AG04450 (cell line): ENCODE measurements around the gene YPEL2. TPM values are rescaled to one million over a fixed set of nuclear protein-coding genes. Genes with fewer than 3 reads are reported as not detected.

ENCODE experiments used
- CTCF ChIA-PET: fragments of 300-600, 350-600 bp; formaldehyde crosslinking; extraction: SDS; loops from one replicate; lab custom pipeline; 2022; ENCODE audit warnings: antibody characterized with exemption, inconsistent platforms; lab: Charles Lee
- POLR2A ChIA-PET: fragments of 350-600 bp; formaldehyde crosslinking; extraction: SDS; loops from one replicate; lab custom pipeline; 2021; ENCODE audit warnings: antibody characterized with exemption, inconsistent platforms; lab: Yijun Ruan, JAX
- DNase-seq: peaks from one replicate; pipeline ENCODE4 v3.0.0-alpha.2; 2011; ENCODE audit warnings: low read depth, low spot score
- H3K27ac ChIP-seq: one replicate; pipeline ENCODE4 v1.5.1; 2012; ENCODE audit warnings: low read depth, low read length, control low read depth
- H3K27me3 ChIP-seq: one replicate; pipeline ENCODE4 v1.6.0; 2012; ENCODE audit warnings: low read length; ENCODE audit not compliant: control insufficient read depth, insufficient read depth
- H3K4me3 ChIP-seq: 2 replicates; pipeline ENCODE4 v1.5.1; 2011; ENCODE audit warnings: mild to moderate bottlenecking, low read depth, low read length, control low read depth
- H3K9me3 ChIP-seq: 2 replicates; pipeline ENCODE4 v1.5.1; 2012; ENCODE audit warnings: low read length; ENCODE audit not compliant: control insufficient read depth, insufficient read depth
- CTCF ChIP-seq: IDR thresholded peaks from 2 replicates; pipeline ENCODE4 v1.5.1; 2011; ENCODE audit warnings: low read depth, low read length, control low read depth, inconsistent platforms
- polyA plus RNA-seq: library from polyadenylated mRNA; depleted of rRNA; stranded (reverse); fragments of >200 nt; gene quantifications from 2 replicates; pipeline ENCODE4 v1.2.3, GENCODE V29; 2011

Gene YPEL2
- polyA plus RNA-seq, 1 experiment, result 7.7 TPM

- H3K9me3 ChIP-seq, result peaks cover 8% of the 10 kb centered on the region
- DNase-seq, result no peak
- ChIA-PET CTCF (interaction anchor here (1.5 kb wide), 1 partner anchor 20 kb away, joined by 6 read pairs; no protein-coding TSS in a partner anchor), POLR2A (no interaction called here)
- H3K27ac ChIP-seq, result no peak overlapping the region
- TF ChIP-seq CTCF, result no peak
- H3K4me3 ChIP-seq, result no peak overlapping the region
- peaks cover 7% of the 10 kb centered on the region for H3K27me3 ChIP-seq
Measured at GRCh38 chr17:59421722-59422121, 90.3 kb downstream of the YPEL2 start.

GRCh38 chr17:59423137-59423724 lies 91.8 kb downstream of the YPEL2 start:
- Histone ChIP-seq H3K27ac (no peak overlapping the region), H3K9me3 (peaks cover 8% of the 10 kb centered on the region), H3K4me3 (no peak overlapping the region), H3K27me3 (no peaks in the 10 kb centered on the region)
- no peak for DNase-seq
- TF ChIP-seq CTCF, result no peak
- ChIA-PET CTCF (interaction anchor here (0.7 to 8.8 kb wide), 4 partner anchors 13 to 93 kb away, joined by 4 to 43 read pairs (median 8); no protein-coding TSS in a partner anchor), POLR2A (no interaction called here)

- H3K9me3 ChIP-seq, result peaks cover 8% of the 10 kb centered on the region
- no peaks in the 10 kb centered on the region for H3K27me3 ChIP-seq
- CTCF ChIA-PET, result interaction anchor here (2.0 to 8.8 kb wide), 2 partner anchors 94 to 113 kb away, joined by 5 to 43 read pairs; no protein-coding TSS in a partner anchor
- no peak for TF ChIP-seq CTCF
- H3K27ac ChIP-seq, result no peak overlapping the region
- no peak for DNase-seq
- H3K4me3 ChIP-seq, result no peak overlapping the region
- POLR2A ChIA-PET, result no interaction called here
Measured at GRCh38 chr17:59423903-59424302, 92.4 kb downstream of the YPEL2 start.

- no peak overlapping the region for H3K27ac ChIP-seq
- CTCF ChIA-PET, result interaction anchor here (2.0 to 8.8 kb wide), 2 partner anchors 95 to 114 kb away, joined by 5 to 43 read pairs; no protein-coding TSS in a partner anchor
- H3K9me3 ChIP-seq, result peaks cover 8% of the 10 kb centered on the region
- H3K27me3 ChIP-seq, result no peaks in the 10 kb centered on the region
- no peak overlapping the region for H3K4me3 ChIP-seq
- no peak for TF ChIP-seq CTCF
- DNase-seq, result no peak
- POLR2A ChIA-PET, result interaction anchor here (0.6 kb wide), 1 partner anchor 46 kb away, joined by 6 read pairs; no protein-coding TSS in a partner anchor
Measured at GRCh38 chr17:59424331-59424730, 92.9 kb downstream of the YPEL2 start.
